Skin epidermis (tissue), 12 donors: ENCODE results near the gene IFNA4.
"Not testable (repeated sequence)": the region's sequence is repeated elsewhere in the genome, so short reads cannot be mapped to it uniquely, and the experiment has no call there.

Experiments
- H3K27ac ChIP-seq, 21 experiments: fragments of 200-600 bp; sonication (generic) in 11 of 21; one replicate each; pipeline ENCODE4 v1.5.0; 2020; ENCODE audit warnings: mild to moderate bottlenecking in 3 of 21, inconsistent platforms in 2 of 21, moderate library complexity in 2 of 21
- H3K4me3 ChIP-seq, 7 experiments: fragments of 200-600 bp; sonication (generic) in 2 of 7; one replicate each; pipeline ENCODE4 v1.5.0; 2020; ENCODE audit warnings: inconsistent platforms in 2 of 7, mild to moderate bottlenecking in 2 of 7, moderate library complexity in 1 of 7

The IFNA4 gene

GRCh38 chr9:21171351-21171750 is 16.0 kb downstream of the IFNA4 start:
- H3K4me3 ChIP-seq: no peak overlapping the region
- H3K27ac ChIP-seq: no peak overlapping the region

GRCh38 chr9:21166560-21166959 is 20.8 kb downstream of the IFNA4 start, which contains the start of gene IFNA21:
Gene IFNA21 (minus strand): TSS chr9:21166660. CDS start chr9:21166612, 48 bp downstream.
- not testable (repeated sequence) for H3K27ac ChIP-seq

DNA sequence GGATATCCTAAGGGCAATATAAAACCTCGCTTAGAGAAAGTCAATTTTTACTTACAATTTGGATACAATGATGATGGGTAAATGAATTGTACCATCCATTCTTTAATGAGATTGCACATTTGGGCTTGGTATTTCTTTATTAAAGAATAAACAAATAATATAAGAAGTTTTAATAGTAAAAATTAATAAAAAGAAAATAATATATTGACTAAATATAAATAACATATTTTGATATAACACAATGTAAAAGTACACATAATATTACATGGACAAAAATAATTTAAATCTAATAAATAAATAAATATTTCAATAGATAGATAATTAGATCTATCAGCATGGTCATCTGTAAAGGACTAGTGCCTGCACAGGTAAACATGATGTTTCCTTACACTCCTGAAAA is 21.9 kb downstream of the IFNA4 start:
- H3K4me3 ChIP-seq: no peak overlapping the region
- H3K27ac ChIP-seq: no peak overlapping the region

More at GRCh38 chr9:21166560-21166959, 20.8 kb downstream of the IFNA4 start, which contains the start of gene IFNA21:
- H3K4me3 ChIP-seq: not testable (repeated sequence)

GRCh38 chr9:21160178-21160577 is 27.2 kb downstream of the IFNA4 start:
- H3K27ac ChIP-seq: no peak overlapping the region
- H3K4me3 ChIP-seq: no peak overlapping the region

DNA sequence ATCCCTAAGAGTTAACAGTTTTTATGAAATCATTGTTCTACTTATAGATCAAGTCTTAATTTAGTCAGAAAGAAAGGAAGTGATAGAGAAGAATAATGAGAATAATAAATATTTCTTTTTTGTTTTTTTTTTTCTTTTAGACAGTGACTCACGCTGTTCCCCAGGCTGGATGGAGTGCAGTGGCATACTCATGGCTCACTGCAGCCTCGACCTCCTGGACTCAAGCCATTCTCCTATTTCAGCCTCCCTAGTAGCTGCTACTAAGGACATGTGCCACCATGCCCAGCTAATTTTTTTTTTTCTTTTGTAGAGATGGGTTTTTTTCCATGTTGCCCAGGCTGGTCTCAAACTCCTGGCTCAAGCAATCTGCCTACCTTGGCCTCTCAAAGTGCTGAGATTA is 31.9 kb downstream of the IFNA4 start:
- Histone ChIP-seq H3K27ac (no peak overlapping the region), H3K4me3 (no peak overlapping the region)

DNA sequence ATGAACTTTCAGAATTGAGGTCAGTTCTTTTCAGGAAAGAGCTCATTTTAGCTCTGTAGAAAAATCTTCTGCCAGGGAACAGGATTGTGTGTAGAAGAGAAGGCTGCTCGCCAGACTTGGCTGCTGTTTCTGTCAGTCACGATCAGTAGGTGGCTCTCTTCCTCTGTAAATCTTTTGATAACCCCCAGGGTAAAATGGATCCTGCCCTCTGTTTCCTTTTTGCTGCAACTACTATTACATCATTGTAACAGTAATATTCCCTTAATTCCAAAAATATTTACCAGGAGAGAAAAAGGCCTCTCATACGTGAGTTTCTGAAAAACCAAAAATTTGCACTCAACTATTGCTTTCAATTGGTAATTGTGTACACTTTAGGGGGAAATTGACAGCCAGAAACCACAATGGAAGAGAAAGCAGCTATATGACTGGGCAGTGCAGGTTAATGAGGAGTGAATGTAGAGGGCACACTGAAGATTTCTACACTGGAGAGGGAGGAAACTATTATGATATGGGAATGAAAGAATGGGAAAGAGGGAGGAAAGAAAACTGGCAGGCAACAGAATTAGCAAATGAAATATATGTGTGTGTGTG is 33.3 kb downstream of the IFNA4 start:
- H3K27ac ChIP-seq: no peak overlapping the region
- H3K4me3 ChIP-seq: no peak overlapping the region

- H3K27ac ChIP-seq: no peak overlapping the region
- no peak overlapping the region for H3K4me3 ChIP-seq
Measured at GRCh38 chr9:21153336-21154017, 33.9 kb downstream of the IFNA4 start.

DNA sequence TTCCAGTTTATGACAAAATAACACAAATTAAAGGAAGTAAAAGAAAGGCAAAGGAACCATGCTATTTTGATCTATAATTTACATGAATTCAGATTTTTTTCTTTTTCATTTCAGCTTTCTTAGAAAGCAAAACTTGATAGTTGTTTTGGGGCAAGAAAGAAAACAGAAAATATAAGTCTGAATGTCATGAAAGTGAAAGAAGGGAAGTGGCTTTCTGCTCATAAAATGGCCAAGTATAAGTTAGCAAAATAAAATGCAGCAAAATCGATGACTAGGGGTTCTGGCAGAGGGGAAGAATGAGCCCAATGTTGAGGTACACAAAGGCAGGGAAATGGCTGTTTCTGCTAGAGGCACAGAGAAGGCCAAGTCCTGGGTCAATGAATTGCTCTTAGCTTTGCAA is 42.8 kb downstream of the IFNA4 start:
- no peak overlapping the region for H3K4me3 ChIP-seq
- no peak overlapping the region for H3K27ac ChIP-seq

DNA sequence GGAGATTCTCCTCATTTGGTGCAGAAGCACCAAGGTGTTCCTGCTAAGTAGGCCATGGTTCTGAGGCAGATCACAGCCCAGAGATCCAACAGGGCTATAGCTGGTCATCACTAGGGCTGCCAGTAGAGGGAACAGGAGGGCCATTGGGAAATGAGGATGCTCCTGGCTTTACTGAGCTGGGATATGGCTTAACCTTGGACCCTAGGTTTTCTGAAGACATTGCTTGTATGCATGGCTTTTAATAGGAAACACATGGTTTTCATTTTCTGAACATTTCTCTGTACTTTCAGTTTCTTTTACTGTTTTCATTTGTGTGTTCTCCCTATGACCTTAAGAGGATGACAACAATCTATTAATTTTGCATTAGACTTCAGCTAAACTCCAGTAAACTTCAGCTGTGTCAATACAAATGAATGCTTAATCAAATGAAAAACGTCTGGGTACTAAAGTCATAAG is 45.9 kb downstream of the IFNA4 start, which contains the start of gene IFNW1:
IFNW1 (minus strand) TSS at position 406 of the 456 bp plus-strand sequence; CDS start at position 144, 262 bp downstream.
- H3K27ac ChIP-seq: no peak within 1 kb of the TSS
- no peak within 1 kb of the TSS for H3K4me3 ChIP-seq

DNA sequence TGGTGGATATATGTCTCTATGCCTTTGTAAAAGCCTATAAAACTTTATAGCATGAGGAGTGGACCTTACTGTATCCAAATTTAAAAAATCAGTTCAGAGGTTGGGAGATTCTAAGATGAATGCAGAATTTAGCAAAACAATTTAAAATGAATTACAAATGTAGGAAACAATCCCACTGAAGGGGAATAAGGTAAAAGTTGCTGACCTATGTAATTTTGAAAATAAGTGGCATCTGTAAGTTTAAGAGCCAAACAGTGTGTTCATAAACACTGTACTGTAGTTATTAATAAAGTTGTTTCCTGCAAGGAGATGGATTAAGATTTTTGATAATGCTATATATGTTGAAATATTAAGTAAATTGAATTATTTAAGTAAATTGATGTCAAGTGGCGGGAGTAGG is 50.4 kb downstream of the IFNA4 start:
- Histone ChIP-seq H3K27ac (no peak overlapping the region), H3K4me3 (no peak overlapping the region)
